HUES64 (cell line): ENCODE results near the gene PNMA3. TPM values are rescaled to one million over a fixed set of nuclear protein-coding genes. Genes with fewer than 3 reads are reported as not detected.
"Not testable (repeated sequence)": the region's sequence is repeated elsewhere in the genome, so short reads cannot be mapped to it uniquely, and the experiment has no call there.

Experiments used
- H3K27ac ChIP-seq: 2 replicates; pipeline ENCODE4 v1.7.0; 2013; ENCODE audit warnings: low read depth, low read length, inconsistent platforms
- H3K27me3 ChIP-seq: 2 replicates; pipeline ENCODE4 v1.6.1; 2013; ENCODE audit warnings: mild to moderate bottlenecking, low read length; ENCODE audit not compliant: insufficient read depth
- H3K36me3 ChIP-seq: 2 replicates; pipeline ENCODE4 v1.6.1; 2013; ENCODE audit warnings: mild to moderate bottlenecking, low read length; ENCODE audit not compliant: insufficient read depth
- H3K4me1 ChIP-seq: 2 replicates; pipeline ENCODE4 v1.6.1; 2013; ENCODE audit warnings: mild to moderate bottlenecking, low read length, moderate library complexity; ENCODE audit not compliant: insufficient read depth
- H3K4me3 ChIP-seq: 2 replicates; pipeline ENCODE4 v1.5.1; 2013; ENCODE audit warnings: mild to moderate bottlenecking, low read length, moderate library complexity
- H3K9ac ChIP-seq: 2 replicates; pipeline ENCODE4 v1.6.1; 2013; ENCODE audit warnings: mild to moderate bottlenecking, low read depth, low read length
- H3K9me3 ChIP-seq: 2 replicates; pipeline ENCODE4 v1.6.1; 2013; ENCODE audit warnings: low read depth, low read length; ENCODE audit not compliant: insufficient read depth
- WGBS: fragments of 150-250, 120-280 bp; methylation state at CpG from one replicate; pipeline ENCODE4 v1.1.7; 2013; ENCODE audit warnings: missing lambda C conversion rate; 5-methylcytosine and 5-hydroxymethylcytosine counted together
- polyA plus RNA-seq, 2 experiments: library from polyadenylated mRNA; stranded (reverse); fragments of 50-300 nt; gene quantifications; one replicate each; pipeline ENCODE4 v1.2.3, GENCODE V29; 2013

PNMA3 gene, protein sequence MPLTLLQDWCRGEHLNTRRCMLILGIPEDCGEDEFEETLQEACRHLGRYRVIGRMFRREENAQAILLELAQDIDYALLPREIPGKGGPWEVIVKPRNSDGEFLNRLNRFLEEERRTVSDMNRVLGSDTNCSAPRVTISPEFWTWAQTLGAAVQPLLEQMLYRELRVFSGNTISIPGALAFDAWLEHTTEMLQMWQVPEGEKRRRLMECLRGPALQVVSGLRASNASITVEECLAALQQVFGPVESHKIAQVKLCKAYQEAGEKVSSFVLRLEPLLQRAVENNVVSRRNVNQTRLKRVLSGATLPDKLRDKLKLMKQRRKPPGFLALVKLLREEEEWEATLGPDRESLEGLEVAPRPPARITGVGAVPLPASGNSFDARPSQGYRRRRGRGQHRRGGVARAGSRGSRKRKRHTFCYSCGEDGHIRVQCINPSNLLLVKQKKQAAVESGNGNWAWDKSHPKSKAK
- polyA plus RNA-seq (2013, experiment 1 of 2), result 2.8 TPM
- 2.8 TPM for polyA plus RNA-seq (2013, experiment 2 of 2)

DNA sequence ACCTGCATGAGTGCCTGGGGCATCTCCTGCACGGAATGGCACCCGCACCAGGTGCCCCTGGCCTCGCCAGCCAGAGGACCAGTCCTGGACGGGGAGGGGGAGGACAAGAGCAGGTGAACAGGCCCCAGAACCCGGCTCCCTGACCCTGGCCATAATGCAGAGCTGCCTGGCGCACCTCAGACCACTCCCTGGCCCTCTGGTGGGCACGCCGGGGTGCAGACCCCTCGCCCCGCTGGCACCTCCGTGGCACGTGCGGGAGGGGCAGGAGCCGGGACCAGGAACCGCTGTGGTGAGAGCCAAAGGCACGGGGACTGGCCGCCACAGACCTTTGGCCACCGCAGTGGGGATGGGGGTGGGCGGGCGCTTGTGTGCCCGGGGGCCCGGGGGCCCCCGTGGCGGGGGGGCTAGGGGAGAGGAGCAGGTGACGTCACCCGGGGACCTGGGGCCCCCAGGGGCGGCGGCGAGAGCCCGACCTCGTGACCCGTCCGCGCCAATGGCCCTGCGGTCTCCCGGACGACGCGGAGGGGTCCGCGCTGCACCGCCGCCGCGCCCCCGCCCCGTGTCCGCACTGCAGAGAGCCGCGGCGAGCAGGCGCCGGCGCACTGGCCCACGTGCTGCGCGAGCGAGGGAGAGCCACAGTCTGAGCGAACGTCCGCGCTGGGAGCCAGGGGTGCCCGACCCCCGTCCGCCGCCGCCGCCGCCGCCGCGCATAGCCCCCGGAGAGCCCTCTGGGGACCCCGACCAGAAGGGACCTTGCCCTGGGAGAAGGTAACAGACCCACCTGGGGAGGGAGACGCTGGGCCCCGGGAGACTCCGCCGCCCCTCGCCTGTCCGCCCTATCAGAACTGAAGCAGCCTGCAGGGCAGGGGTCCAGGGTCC is at the start of gene PNMA3:
Gene PNMA3 (plus strand): TSS at position 600 of the 879 bp plus-strand sequence. CDS start 586 bp downstream, outside the sequence.
- Histone ChIP-seq H3K27me3 (peaks cover 18% of the 10 kb centered on the region), H3K9me3 (no peaks in the 10 kb centered on the region), H3K9ac (no peak within 1 kb of the TSS), H3K4me1 (no peaks in the 10 kb centered on the region), H3K4me3 (peak within 1 kb of the TSS; percentile 40), H3K27ac (no peak within 1 kb of the TSS), H3K36me3 (no peaks in the 10 kb centered on the region)
- WGBS, result 10% methylated on average over 72 of the region's 80 CpGs

DNA sequence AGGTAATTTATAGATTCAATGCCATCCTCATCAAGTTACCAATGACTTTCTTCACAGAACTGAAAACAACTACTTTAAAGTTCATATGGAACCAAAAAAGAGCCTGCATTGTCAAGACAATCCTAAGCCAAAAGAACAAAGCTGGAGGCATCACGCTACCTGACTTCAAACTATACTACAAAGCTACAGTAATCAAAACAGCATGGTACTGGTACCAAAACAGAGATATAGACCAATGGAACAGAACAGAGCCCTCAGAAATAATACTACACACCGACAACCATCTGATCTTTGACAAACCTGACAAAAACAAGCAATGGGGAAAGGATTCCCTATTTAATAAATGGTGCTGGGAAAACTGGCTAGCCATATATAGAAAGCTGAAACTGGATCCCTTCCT is 39.1 kb upstream of the PNMA3 start:
- not testable (repeated sequence) for H3K4me3 ChIP-seq, H3K9me3 ChIP-seq, H3K9ac ChIP-seq, H3K36me3 ChIP-seq, H3K4me1 ChIP-seq, H3K27ac ChIP-seq, H3K27me3 ChIP-seq
- WGBS, result no CpG with 5 or more reads among the region's 2 CpGs

- H3K4me1 ChIP-seq, result no peaks in the 10 kb centered on the region
- H3K36me3 ChIP-seq, result no peaks in the 10 kb centered on the region
- no peak overlapping the region for H3K4me3 ChIP-seq
- H3K27ac ChIP-seq, result no peak overlapping the region
- H3K9me3 ChIP-seq, result no peaks in the 10 kb centered on the region
- peaks cover 8% of the 10 kb centered on the region for H3K27me3 ChIP-seq
- WGBS, result 85% methylated on average over 3 of the region's 3 CpGs
- H3K9ac ChIP-seq, result no peak overlapping the region
Observed at GRCh38 chrX:153019166-153019565, 37.1 kb upstream of the PNMA3 start.

DNA sequence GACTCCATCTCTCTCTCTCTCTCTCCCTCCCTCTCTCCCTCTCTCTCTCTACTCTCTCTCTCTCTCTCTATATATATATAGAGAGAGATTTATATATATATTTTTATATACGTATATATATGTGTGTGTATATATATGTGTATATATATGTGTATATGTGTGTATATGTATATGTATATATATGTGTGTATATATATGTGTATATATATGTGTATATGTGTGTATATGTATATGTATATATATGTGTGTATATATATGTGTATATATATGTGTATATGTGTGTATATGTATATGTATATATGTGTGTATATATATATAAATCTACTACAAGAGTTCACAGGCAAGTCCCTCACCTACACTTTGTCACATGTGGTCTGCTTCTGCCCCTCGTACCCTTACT is 29.8 kb upstream of the PNMA3 start:
- 100% methylated on average over 1 of the region's 2 CpGs for WGBS
- H3K4me3 ChIP-seq, H3K9me3 ChIP-seq, H3K27me3 ChIP-seq, H3K4me1 ChIP-seq, H3K9ac ChIP-seq, H3K27ac ChIP-seq, H3K36me3 ChIP-seq: not testable (repeated sequence)

DNA sequence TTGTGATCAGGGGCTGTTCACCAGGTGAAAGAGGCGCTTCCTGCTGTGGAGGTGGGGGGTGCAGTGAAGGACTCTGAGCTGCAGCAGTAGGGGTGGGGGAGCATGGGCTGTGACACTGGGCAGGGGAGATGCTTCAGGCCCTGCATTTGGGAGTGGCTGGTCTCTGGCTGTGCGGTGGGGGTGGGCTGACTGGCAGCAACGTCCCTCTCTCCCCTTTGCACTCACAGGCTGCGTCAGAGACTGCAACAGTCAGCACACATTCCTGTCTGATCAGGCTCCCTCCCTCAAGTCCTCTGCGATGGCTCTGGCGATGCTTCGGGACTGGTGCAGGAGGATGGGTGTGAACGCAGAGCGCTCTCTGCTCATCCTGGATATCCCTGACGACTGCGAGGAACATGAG is 27.8 kb upstream of the PNMA3 start:
- not testable (repeated sequence) for H3K9me3 ChIP-seq, H3K36me3 ChIP-seq, H3K4me1 ChIP-seq, H3K27ac ChIP-seq, H3K27me3 ChIP-seq, H3K9ac ChIP-seq, H3K4me3 ChIP-seq
- 89% methylated on average over 1 of the region's 11 CpGs for WGBS

GRCh38 chrX:153029162-153029561 is 27.1 kb upstream of the PNMA3 start:
- Histone ChIP-seq H3K27me3 (no peaks in the 10 kb centered on the region), H3K9me3 (no peaks in the 10 kb centered on the region), H3K27ac (no peak overlapping the region), H3K9ac (no peak overlapping the region), H3K4me3 (no peak overlapping the region), H3K4me1 (no peaks in the 10 kb centered on the region), H3K36me3 (no peaks in the 10 kb centered on the region)
- 83% methylated on average over 2 of the region's 2 CpGs for WGBS

DNA sequence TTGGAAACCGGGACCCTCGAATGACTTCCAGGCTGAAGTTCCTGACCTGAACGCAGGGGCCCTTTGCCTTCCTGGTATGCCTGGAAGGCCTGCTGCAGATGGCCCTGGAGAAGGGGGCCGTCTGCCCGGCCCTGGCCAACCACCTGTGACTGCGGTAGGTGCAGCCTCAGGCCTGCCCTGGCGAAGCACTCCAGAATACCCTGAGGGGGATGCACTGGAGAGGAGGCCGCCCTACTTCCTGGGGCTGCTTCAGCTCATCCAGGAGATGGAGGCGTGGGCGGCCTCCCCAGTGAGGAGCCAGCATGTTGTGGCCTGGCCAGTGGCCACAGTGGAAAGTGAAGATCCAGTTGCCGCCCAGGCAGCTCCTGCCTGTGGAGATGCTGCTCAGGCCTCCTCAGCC is 26.4 kb upstream of the PNMA3 start:
- no peak overlapping the region for H3K9ac ChIP-seq
- H3K27ac ChIP-seq, result no peak overlapping the region
- no peaks in the 10 kb centered on the region for H3K36me3 ChIP-seq
- H3K27me3 ChIP-seq, result no peaks in the 10 kb centered on the region
- no peaks in the 10 kb centered on the region for H3K4me1 ChIP-seq
- H3K4me3 ChIP-seq, result no peak overlapping the region
- H3K9me3 ChIP-seq, result no peaks in the 10 kb centered on the region
- WGBS, result 92% methylated on average over 11 of the region's 11 CpGs

DNA sequence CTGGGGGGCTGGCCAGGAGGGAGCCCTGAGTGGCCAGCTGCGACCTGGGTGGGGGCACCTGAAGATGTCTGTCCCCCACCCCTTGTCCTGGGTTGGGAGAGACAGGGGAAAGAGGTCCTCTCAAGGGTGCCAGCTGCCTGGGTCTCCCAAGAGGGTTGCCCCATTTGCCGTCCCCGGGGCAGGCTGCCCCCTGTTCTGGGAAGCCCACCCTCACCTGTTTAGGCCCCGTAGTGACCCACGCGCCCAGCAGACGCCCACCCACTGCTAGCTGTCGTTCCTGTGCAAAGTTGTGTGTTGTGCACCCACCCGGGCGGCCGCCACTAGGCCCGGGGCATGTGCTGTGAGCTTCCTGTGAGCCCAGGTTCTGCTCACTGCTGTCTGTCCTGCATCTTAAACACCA is 25.5 kb upstream of the PNMA3 start:
- Histone ChIP-seq H3K9ac (no peak overlapping the region), H3K4me3 (no peak overlapping the region), H3K27ac (no peak overlapping the region), H3K36me3 (no peaks in the 10 kb centered on the region), H3K27me3 (no peaks in the 10 kb centered on the region), H3K9me3 (no peaks in the 10 kb centered on the region), H3K4me1 (no peaks in the 10 kb centered on the region)
- 95% methylated on average over 12 of the region's 12 CpGs for WGBS

DNA sequence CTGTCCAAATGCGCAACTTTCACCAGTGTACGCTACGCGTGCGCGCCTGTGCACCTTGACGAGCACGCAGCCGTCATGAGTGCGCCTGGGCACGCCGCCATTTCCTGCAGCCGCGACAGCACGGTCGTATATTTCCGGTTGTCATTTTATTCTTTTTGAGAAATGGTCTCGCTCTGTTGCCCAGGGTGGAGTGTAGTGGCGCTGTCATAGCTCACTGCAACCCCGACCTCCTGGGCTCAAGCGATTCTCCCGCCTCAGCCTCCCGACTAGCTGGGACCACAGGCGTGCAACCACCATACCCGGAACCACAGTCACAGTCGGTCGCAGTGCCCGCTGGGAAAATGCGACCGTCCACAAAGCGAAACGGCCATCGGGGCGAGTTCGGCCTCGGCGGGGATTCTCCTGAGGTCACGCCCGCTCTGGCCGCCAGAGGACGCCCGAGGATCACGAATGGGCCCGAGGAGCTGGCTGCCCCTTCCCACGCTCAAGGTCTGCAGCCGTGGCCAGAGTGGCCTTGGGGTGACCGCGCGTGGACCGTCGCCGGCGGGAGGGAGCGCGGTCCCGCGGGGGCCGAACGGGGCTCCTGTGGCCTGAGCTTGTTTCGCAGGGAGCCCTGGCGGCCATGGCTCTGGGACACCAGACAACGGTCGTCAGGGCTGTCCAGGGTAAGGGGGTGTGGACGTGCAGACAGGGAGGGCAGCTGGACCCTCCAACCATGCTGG is 23.7 kb upstream of the PNMA3 start:
- Histone ChIP-seq H3K4me3 (peak overlapping the region; percentile 43), H3K27ac (no peak overlapping the region), H3K36me3 (no peaks in the 10 kb centered on the region), H3K27me3 (no peaks in the 10 kb centered on the region), H3K9ac (no peak overlapping the region), H3K9me3 (no peaks in the 10 kb centered on the region), H3K4me1 (no peaks in the 10 kb centered on the region)
- WGBS, result 31% methylated on average over 64 of the region's 64 CpGs

- no peak overlapping the region for H3K27ac ChIP-seq
- H3K9me3 ChIP-seq, result no peaks in the 10 kb centered on the region; the same call in 1 of the 2 replicates
- no peak overlapping the region for H3K9ac ChIP-seq
- H3K27me3 ChIP-seq, result no peaks in the 10 kb centered on the region
- no peaks in the 10 kb centered on the region for H3K4me1 ChIP-seq
- 92% methylated on average over 2 of the region's 2 CpGs for WGBS
- no peak overlapping the region for H3K4me3 ChIP-seq
- no peaks in the 10 kb centered on the region for H3K36me3 ChIP-seq
Observed at GRCh38 chrX:153049093-153049492, 7.2 kb upstream of the PNMA3 start.

- Histone ChIP-seq H3K27me3 (peaks cover 18% of the 10 kb centered on the region), H3K4me3 (no peak overlapping the region), H3K27ac (no peak overlapping the region), H3K9ac (no peak overlapping the region), H3K4me1 (no peaks in the 10 kb centered on the region), H3K36me3 (no peaks in the 10 kb centered on the region), H3K9me3 (no peaks in the 10 kb centered on the region)
- 100% methylated on average over 1 of the region's 1 CpG for WGBS
Observed at GRCh38 chrX:153052534-153052933, 3.7 kb upstream of the PNMA3 start.
